ENCODE data around the gene LAYN.

- no peak for TF ChIP-seq EZH2 (IDR thresholded peaks at IDR 0.05; ENCODE audit: insufficient read depth, poor library complexity, severe bottlenecking)
- TF ChIP-seq EZH2phosphoT487 (IDR thresholded peaks at IDR 0.05; ENCODE audit: insufficient read depth, low read depth), result no peak
Measured at GRCh38 chr11:111575740-111576139, 35.2 kb downstream of the LAYN start.
